HG02571 (cell line): ENCODE data around the gene DMAC2L.
A peak's percentile ranks its signal among the peaks of the same experiment; 100 is the strongest.
"Not testable (repeated sequence)": the region's sequence is repeated elsewhere in the genome, so short reads cannot be mapped to it uniquely, and the experiment has no call there.

ENCODE experiments used
- ATAC-seq: cut with Tn5 transposase; IDR thresholded peaks from one replicate; pipeline ENCODE4 v1.9.1; 2021; ENCODE audit warnings: mild to moderate bottlenecking, moderate library complexity; ENCODE audit not compliant: unreplicated experiment

DMAC2L gene, protein sequence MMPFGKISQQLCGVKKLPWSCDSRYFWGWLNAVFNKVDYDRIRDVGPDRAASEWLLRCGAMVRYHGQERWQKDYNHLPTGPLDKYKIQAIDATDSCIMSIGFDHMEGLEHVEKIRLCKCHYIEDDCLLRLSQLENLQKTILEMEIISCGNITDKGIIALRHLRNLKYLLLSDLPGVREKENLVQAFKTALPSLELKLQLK

DNA sequence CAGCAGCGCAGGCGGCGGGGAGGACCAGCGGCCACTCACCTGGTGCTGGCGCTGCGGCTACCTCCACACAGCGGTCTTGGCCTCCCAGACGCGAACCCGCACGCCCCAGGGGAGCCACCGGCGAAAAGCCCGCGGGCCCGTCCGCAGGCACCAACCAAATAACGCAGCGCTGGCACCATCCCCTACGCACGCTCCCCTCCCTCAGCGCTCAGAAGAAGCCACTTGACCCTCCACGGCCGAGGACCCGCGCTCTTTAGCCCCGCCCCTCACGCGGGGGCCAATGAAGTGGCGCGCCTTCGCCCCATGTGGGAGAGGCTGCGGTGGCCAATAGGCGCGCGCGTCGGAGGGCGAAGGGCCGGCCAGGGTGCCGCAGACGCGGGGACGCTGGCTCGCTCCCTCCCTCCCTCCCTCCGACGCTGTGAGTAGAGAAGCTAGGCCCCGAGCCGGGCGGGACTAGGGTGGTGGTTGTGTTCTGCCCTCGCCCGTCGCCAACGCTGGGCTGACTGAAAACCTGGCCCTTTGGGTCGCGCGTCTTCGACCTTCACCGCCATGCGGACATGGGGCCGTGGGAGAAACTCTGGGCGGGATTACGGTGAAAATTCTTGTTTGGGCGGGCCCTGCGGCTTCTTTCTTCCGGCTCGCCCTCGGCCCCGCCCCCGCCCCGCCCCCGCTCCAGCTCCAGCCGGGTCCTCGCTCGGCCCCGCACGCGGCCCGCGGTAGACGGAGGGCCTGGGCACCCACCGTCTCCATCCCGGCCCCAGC is at the start of gene DMAC2L, which contains the start of gene L2HGDH:
TSS of gene DMAC2L (plus strand) at position 353 of the 762 bp plus-strand sequence. CDS start 9,164 bp downstream, outside the sequence.
TSS of gene L2HGDH (minus strand) at position 258 of the 762 bp plus-strand sequence. CDS start at position 179, 79 bp downstream.
- peak; percentile 95 for ATAC-seq

DNA sequence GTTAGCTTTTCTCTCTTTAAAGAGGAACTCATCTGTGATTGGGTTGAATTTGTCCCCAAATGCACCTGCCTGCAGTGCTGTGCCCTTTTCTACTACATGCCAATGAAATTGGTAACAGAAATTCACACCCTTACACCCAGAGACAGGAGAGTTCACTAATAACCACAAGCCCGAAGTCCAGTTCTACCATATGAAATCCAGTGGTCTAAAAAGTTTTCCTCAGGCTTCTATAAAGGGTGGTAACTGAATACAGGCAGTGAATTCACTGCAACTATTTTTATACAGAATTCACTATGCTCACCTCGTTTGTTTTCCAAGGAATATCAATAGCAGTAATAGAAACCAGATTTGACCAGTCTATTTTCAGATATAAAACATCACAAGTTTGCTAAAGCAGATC is 49.3 kb upstream of the DMAC2L start:
- ATAC-seq: no peak

DNA sequence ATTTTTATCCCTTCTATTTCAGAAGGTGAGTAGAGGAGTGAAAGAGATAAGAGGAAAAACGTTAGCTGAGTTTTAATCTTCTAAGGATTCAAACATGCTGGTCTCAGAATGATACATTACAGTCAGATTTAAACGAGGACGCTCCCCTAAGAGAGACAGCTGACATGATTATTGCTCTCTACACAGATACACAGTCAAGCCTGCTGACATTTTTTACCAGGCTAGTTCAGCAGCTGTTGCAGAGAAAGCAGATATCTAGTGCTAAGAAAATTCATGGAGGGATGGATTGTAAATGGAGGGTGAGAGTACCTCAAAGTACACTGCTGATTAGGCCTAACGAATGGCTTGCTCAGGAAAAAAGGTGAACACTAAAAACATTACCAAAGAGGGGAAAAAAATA is 48.8 kb upstream of the DMAC2L start:
- no peak for ATAC-seq

DNA sequence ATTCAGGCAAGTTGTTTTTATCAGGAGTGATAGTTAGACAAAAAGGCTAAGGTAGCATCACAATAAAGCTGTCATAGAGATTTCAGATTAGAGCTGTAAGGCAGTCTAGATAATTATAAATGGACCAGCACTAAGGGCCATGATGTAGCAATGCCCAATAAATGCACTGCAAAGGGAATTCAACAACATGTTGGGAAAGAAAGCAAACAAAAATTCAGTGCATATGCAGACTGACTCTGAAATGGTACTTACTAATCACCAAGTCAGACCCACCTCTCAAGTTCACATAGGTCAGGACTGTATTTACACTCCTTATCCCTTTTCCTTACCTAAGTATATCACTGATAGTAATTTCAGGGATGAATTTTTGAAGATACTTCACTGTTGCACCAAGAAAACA is 47.1 kb upstream of the DMAC2L start:
- no peak for ATAC-seq

DNA sequence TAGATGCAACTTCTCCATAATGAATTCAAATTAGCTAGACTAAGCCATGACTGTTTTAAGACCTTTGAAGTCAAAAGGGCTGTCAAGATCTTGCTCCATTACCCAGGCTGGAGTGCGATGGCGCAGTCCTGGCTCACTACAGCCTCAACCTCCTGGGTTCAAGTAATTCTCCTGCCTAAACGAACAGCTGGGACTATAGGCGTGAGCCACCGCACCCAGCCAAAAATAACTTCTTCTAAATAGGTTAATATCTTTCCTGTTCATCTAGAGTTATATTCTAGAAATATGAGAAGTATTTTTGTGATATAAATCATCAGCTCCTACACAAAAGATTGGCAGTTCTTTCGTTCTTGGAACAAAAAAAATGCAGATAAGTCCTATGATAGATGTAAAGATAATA is 41.2 kb upstream of the DMAC2L start:
- ATAC-seq: no peak

DNA sequence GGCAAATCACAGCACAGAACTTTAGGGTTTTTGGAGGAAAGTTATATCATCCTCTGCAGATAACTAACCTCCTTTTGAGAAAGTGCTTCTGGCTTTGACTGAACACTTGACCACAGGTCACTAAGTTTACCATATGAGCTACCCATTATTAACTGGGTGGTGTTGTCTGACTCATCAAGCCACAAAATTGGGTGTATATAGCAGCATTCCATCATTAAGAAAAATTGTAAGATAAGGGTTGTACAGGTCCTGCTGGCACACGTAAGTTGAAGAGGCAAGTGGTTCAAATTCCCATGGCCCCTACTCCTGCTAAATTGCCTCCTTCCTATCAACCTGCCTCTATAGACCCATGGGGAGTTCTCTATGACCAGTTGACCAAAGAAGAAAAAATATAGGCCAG is 39.6 kb upstream of the DMAC2L start:
- no peak for ATAC-seq

DNA sequence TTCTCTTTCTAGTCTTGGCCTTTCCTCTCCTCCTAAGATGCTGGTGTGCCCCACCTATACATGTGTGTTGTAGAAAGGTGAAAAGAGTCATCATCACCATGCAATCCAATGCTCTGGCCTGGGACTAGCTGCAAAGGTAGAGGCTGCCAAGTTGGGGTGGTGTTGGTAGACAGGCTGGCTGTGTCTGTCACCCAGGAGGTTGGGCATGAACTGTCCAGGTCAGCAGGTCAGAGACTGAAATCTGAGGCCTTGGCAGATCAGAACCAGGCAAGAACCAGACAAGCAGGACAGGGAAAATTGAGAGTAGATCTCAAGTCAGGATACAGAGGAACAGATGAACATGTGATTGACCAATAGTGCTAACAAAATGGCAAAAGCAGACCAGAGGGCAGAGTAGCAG is 26.3 kb upstream of the DMAC2L start:
- ATAC-seq: no peak

DNA sequence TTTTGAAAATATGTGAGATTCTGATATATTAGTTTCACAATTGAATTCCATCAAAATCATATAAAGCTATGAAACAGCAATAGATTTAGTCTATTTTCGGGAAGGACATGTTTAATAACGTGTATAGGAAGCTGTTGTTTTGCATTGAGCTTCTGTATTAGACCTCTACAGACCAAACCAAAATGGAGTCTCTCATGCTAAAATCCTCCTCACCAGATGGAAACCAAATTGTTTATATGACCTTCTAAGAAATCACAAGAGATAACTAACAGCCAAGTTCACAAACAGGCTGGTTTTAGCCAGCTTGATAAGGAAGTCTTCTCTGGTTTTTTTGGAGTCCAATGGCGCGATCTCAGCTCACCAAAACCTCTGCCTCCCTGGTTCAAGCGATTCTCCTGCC is 24.0 kb upstream of the DMAC2L start:
- ATAC-seq: no peak

DNA sequence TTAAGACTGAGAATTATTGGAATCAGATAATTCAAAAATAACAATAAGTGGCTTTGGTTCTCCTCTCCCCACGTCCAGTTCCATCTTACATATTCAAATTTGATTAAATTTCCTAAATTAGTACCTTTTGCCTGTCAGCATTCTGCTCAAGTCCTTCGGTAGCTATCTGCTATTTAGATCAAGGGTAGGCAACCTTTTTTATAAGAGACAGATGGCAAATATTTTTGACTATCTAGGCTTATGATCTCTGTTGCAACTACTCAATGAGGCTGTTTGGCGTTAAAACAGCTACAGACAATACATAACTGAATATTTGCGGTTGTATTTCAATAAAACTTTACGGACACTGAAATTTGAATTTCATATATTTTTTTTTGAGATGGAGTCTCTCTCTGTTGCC is 21.8 kb upstream of the DMAC2L start:
- no peak for ATAC-seq

DNA sequence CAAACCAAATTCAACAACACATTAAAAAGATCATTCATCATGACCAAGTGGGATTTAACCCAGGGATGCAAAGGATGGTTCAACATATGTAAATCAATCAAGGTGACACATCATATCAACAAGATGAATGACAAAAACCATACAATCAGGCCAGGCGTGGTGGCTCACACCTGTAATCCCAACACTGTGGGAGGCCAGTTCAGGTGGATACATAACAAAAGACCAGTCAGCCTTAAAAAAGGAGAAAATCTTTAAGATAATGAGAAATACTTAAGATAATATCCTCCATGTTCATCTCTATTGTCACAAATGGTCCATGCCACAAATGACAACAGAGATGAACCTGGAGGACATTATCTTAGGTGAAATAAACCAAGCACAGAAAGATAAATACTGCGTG is 12.5 kb upstream of the DMAC2L start:
- no peak for ATAC-seq

DNA sequence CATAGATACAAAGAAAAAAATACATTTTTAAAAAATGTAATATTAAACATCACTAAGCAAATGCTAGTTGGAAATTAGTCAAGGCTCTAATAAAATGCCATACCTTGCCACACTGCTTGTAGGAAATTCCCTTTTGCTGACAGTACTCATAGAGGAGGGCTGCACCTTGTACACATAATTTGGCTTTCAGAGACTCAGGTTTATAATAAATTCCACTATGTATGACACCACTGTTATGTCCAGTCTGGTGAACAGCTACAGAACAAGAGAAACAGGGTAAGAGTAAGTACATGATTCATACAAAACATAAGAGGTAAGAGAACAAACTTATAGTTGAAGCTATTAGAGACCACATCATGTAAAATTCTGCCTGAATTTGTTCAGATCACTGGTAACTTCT is 10.2 kb upstream of the DMAC2L start:
- no peak for ATAC-seq

DNA sequence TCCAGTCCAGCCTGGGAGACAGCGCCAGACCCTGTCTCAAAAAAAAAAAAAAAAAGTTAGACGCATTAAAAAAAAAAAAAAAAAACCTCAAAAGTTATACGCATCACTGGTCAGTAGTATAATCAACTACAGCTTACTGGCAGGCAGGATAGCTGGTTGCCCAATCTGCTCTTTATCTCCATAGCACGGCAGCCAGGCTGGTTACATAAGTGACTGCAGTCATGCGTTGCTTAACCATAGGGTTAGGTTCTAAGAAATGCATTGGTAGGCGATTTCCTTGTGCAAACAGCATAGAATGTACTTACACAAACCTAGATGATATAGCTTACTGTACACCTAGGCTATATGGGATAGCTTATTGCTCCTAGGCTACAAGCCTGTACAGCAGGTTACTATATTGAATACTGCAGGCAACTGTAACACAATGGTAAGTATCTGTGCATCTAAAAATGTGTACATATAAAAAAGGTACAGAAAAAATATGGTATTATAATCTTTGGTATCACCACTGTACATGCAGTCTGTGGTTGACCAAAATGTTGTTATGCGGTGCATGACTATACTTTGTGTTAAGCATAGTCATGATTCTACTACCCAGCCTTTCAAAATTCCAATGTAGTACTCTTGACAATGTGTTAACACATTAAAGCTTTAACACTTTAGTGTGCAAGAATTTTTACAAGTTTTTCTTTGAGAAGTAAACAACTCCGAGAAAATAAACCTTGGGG is 8.2 kb upstream of the DMAC2L start:
- ATAC-seq: no peak

DNA sequence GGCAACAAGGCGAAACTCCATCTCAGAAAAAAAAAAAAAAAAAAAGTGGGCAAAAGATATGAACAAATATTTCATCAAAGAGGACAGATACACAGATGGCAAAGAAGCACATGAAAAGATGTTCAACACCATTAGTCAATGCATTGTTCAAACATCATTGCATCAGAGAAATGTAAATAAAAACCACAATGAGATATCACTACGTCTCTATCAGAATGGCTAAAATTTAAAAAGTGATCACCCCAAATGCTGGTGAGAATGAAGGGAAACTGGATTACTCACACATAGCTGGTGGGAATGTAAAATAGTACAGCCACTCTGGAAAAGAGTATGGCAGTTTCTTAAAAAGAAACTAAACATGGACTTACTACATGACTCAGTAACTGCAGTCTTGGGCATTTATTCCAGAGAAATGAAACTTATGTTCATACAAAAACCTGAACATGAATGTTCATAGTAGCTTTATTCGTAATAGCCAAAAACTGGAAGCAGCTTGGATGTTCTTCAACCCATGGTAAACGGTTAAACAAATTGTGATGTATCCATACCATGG is 3.7 kb upstream of the DMAC2L start:
- ATAC-seq: no peak

DNA sequence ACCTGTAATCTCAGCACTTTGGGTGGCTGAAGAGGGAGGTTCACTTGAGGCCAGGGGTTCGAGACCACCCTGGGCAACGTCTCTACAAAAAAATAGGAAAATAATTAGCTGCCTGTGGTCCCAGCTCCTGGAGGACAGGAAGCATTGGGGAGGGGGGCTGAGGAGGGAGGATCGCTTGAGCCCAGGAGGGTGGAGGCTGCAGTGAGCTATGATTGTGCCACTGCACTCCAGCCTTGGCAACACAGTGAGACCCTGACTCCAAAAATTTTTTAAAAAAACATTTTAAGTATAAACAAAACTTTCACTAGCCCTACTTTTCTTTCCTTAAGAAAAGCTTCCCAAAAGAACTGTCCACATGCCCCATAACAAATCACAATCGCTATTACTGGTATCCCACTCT is 1.7 kb upstream of the DMAC2L start:
- no peak for ATAC-seq

DNA sequence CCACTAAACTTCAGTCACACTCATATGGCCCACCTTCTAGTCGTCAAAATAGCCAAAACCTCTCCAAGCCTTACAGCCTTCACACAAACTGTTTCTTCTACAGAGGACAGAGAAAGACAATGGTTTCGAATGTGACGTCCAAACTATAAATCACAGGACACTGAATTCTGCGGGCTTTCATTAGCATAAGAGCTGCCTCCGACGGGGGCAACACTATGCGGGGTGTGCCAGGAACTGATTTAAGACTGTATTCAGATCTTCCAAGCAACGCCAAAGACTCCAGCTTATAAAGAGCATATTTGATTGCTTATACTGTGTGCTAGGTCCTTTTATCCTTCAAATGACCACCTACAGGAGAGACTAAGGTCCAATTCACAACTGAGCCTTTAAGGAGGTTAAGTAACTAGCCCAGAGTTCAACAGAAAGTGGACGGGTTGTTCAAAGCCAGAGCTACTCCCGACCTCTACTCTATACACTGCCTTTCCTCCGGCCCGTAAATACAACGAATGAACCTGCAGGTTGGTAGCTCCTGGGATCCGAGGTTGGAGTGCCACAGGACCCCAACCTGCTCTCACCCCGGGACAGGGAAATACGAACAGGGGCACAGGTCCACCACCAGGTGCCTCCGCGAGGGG is 670 bp upstream of the DMAC2L start:
- no peak for ATAC-seq

DNA sequence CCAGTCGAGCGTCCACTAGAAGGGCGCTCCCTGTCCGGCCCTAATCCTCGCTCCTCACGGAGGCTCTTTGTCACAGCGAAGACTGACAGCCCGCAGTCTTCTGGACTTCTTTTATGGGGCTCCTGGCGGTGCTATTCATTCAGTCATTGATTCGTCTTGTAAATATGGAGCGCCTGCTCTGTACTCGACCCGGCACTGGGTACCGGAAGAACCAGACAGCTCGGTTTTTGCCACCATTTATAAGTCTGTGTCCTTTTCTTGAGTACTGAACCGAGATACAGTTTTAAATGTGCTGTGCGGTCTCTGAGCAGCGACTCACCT is 570 bp downstream of the DMAC2L start:
- ATAC-seq: no peak

DNA sequence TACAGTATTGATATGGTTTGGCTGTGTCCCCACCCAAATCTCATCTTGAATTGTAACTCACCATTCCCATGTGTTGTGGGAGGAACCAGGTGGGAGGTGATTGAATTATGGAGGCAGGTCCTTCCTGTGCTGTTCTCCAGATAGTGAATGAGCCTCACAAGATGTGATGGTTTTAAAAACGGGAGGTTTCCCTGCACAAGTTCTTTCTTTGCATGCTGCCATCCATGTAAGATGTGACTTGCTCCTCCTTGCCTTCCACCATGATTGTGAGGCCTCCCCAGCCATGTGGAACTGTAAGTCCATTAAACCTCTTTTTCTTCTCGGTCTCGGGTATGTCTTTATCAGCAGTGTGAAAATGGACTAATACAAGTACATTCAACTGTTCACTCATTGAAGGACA is 2.0 kb downstream of the DMAC2L start:
- ATAC-seq: not testable (repeated sequence)

DNA sequence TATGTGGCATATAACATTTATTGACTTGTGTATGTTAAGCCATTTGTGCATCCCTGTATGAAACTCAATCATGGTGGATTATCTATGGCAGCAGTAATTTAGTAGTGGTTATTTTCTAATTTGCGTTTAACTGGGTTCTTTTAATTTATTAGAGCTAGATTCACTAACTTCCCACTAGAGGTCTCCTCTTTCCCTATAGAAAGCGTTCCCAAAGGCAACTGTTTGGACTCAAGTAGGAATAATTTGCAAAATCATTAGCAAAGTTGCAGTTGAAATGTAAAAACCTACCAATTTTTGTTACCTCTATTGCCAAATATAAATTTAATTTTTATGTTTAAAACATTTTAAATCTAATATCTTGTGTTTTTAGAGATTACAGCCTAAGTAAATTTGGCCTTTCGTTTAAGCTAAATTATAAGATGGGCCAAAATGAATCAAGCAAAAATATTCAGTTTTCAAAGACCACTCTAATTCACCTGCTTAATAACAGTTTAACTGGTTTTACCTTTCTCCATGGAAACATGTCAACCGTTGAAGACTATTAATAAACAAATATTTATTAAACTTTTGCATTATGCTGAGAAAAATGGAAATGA is 6.0 kb downstream of the DMAC2L start:
- ATAC-seq: no peak

DNA sequence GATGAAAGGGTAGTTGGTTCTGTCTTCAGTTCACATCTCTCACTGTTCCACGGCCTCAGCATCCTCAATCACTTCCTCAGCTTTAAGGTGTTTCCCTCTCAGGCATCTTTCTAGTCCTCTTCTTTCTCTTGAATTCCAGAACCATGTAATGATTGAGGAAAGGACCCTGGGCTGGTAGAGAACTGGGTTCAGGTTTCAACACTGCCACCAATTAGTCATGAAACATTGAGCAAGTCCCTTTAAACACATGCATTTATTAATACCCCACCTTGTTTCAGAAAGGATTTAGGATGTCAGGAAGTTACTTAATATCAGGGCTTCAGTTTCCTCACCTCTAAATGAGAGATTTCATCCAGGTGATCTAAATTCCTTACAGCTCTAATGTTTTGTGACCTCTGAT is 7.2 kb downstream of the DMAC2L start:
- no peak for ATAC-seq

DNA sequence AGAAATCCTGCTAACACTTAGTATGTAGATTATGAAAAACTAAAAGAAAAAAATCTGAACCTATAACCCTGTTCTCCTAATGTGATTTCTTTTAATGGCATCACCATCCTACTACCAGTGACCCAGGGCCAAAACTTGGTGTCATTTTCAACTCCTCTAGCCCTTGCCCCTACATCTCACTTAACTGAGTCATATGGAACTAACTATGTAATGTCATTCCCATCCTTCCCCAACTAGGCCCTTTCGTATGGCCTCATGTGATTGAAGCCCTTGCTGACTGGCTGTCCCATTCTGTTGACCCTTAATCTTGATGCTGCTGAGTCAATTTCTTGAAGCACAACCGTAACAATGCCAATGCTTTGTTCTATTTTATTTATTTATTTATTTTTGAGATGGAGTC is 7.6 kb downstream of the DMAC2L start:
- no peak for ATAC-seq

DNA sequence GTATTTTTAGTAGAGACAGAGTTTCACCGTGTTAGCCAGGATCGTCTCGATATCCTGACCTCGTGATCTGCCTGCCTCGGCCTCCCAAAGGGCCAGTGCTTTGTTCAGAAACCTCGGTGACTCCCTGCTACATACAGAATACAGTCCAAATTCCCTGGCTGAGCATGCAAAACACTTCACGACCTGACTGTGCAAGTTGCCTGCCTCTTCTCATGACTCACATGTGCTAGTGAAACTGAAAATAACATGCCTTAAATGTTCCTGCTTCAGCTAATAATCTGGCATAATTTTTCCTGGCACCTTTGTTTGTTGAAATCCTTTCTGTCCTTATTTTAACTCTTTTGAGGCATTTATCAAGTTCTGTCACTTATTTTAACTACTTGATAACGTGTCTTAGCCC is 8.2 kb downstream of the DMAC2L start:
- ATAC-seq: peak; percentile 40
